ENCODE results near the gene TRIM29. TPM values are rescaled to one million over a fixed set of nuclear protein-coding genes. Genes with fewer than 3 reads are reported as not detected.

Gene TRIM29
- total and polyA plus RNA-seq, 2 experiments from 2014 or later = 0.28 TPM; not detected in 1

- Mint-ChIP-seq H3K9me3 (no peaks in the 10 kb centered on the region), H3K27me3 (ENCODE audit: insufficient read depth, low read depth, poor library complexity) (peaks cover 15% of the 10 kb centered on the region), H3K27ac (no peak overlapping the region), H3K4me3 (no peak overlapping the region), H3K36me3 (ENCODE audit: low read depth) (no peaks in the 10 kb centered on the region), H3K4me1 (no peaks in the 10 kb centered on the region)
- no peak for ATAC-seq
- Histone ChIP-seq H3F3A (replicated peaks; ENCODE audit: low read depth) (no peaks in the 10 kb centered on the region), H3K27me3 (ENCODE audit: insufficient read depth) (no peaks in the 10 kb centered on the region), H3K9me2 (ENCODE audit: insufficient read depth) (no peaks in the 10 kb centered on the region), H3K4me3 (no peak overlapping the region), H2AFZ (no peak overlapping the region), H3K4me2 (no peak overlapping the region), H4K20me1 (replicated peaks; ENCODE audit: insufficient read depth) (no peaks in the 10 kb centered on the region), H3K4me1 (ENCODE audit: insufficient read depth) (no peaks in the 10 kb centered on the region), H3K36me3 (ENCODE audit: insufficient read depth) (no peaks in the 10 kb centered on the region), H3K79me2 (replicated peaks; ENCODE audit: insufficient read depth) (no peaks in the 10 kb centered on the region), H3K27ac (ENCODE audit: low read depth) (no peak overlapping the region)
- DNase-seq (ENCODE audit: low spot score) = no peak
- TF ChIP-seq EZH2phosphoT487 (IDR thresholded peaks at IDR 0.05; ENCODE audit: unreplicated experiment) (no peak), ZNF114 (CRISPR knock-in tag; IDR thresholded peaks at IDR 0.05) (no peak), POLR2AphosphoS5 (IDR thresholded peaks at IDR 0.05; ENCODE audit: low read depth) (no peak), STAT1 (IDR thresholded peaks at IDR 0.05; ENCODE audit: unreplicated experiment) (no peak), ZNF462 (CRISPR knock-in tag; IDR thresholded peaks at IDR 0.05) (no peak), EZH2 (IDR thresholded peaks at IDR 0.05; ENCODE audit: low read depth, unreplicated experiment) (no peak), CTCF (conservative IDR thresholded peaks at IDR 0.05; ENCODE audit: low read depth in 2 of 2) (no peak), REST (IDR thresholded peaks at IDR 0.05; ENCODE audit: unreplicated experiment) (no peak), CREB1 (CRISPR knock-in tag; IDR thresholded peaks at IDR 0.05; ENCODE audit: low read depth) (no peak), NANOG (IDR thresholded peaks at IDR 0.05; ENCODE audit: borderline replicate concordance) (no peak), ETS1 (IDR thresholded peaks at IDR 0.05) (no peak), JUNB (IDR thresholded peaks at IDR 0.05; ENCODE audit: unreplicated experiment) (no peak), ZNF331 (CRISPR knock-in tag; IDR thresholded peaks at IDR 0.05; ENCODE audit: low read depth) (no peak)
Measured at GRCh38 chr11:120132645-120133185, 5.2 kb downstream of the TRIM29 start.
